GM18868 (cell line): ENCODE results near the gene OPTC.
"Not testable (repeated sequence)": the region's sequence is repeated elsewhere in the genome, so short reads cannot be mapped to it uniquely, and the experiment has no call there.

Experiments
- ATAC-seq: cut with Tn5 transposase; IDR thresholded peaks from one replicate; pipeline ENCODE4 v1.9.1; 2021; ENCODE audit warnings: mild to moderate bottlenecking, moderate library complexity; ENCODE audit not compliant: unreplicated experiment

OPTC gene

DNA sequence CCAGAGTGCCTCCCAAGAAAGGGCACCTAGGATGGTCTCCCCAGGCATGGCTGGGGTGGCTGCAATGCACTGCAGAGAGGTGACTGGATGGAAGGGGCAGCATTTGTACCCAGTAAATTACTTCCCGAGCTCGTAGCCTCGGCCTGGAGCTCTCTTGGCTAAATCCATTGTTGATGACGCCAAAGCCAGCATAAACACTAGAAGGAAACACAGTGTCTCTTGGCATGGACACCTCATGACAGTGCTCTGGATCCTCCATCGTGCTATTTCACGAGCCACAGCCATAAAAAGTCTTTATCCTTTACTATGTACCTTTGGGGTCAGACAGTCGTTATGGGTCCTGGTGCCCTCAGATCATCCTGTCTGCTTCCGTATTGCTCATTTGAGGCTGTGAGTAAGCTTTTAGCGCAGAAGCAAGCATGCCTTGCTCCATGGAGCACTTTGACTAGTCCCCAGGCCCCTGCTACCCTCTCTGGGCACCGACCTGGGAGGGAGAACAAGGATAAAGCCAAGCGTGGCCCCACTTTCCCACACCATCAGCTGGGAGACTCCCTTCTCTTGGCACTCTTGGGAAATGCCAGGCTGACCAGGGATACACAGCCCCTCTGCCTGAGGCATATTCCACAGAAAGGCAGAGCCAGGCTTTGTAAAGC, 28.7 kb upstream of the OPTC start:
- ATAC-seq: no peak

DNA sequence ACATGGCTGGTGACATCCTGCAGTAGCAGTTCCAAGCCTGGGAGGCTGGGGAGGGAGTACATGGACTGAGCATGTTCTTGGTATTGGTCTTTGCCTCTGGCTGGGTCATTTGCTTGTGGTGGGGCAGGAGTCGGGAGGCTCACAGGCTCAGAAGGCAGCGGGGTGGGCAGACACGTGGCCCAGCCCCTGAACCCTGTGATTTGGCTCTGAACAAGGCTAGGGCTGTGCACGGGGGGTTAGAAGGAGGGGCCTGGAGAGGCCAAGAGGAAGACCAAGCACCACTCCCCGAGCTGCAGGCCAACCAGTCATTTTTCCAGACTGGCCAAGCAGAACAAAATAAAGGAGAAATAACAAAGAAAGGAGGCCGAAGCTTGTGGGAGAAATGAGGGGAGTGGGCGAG, 28.0 kb upstream of the OPTC start:
- no peak for ATAC-seq

GRCh38 chr1:203466906-203467549, 26.9 kb upstream of the OPTC start:
- ATAC-seq: not testable (repeated sequence)

DNA sequence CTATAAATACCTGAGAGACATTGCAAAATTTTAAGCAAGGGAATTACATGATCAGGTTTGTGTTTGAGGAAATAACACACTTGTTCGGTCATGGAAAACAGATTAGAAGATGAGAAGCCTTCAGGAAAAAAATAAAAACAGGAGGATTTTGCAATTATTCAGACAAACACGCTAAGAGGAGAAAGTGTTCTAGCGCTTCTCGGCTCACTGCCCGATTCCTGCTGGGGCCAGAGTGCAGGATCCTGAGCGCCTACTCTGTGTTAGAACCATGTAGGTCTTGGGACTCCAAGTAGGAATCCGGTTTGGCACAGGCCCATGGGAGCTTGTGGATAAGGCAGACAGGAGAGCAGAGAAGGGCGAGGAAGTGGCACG, 26.4 kb upstream of the OPTC start:
- no peak for ATAC-seq

DNA sequence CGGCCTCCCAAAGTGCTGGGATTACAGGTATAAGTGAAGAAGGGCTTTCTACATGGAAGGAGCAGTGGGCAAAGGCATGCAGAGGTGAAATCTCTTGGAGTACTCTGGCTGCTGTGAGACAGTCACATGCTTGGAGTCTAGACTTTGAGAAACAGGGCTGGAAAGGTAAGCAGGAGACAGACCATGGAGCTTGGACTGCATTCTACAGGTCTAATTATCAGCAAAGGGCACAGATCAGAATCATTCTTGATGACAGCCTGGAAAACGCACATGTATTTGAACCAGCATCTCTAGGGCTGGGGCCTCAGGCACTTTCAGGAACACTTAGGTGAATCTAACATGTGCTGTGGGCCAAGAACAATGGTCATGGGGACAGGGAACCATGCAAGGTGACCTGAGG, 25.6 kb upstream of the OPTC start:
- no peak for ATAC-seq

DNA sequence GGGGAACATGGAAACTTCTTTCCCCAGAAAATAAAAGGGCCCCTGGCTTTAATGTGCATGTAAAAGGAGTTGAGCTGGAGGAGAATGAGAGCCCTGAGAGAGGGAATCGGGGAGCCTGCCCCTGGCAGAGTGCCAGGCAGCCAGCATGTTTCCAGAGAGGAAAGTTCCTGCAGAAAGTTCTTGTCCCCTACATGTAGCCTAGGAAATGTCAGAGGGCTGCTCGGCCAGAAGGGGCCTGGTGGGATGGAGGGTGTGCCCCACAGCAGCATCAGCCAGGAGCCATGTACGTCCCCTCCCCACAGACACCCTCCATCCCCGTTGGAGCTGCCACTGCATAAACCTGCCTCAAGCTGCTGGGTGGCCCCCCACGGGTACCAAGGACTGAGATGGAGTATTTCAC, 23.7 kb upstream of the OPTC start:
- ATAC-seq: no peak

DNA sequence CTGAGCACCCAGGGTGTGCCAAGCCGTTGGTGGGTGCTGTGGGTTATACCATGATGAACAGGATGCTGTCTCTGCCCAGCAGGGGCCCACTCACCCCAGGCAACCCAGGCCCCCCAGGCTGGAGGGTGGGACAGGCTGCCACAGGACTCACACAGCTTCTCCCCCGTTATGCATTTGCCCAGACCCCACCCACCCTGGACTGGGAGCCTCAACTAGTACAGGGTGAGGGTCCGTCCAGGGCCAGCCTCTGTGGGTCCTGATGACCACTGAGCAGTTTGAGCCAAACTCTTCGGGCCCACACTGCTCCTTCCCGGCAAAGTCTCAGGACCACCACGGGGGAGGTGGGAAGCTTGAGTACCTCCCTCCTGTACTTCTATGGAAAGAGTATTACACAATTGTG, 22.1 kb upstream of the OPTC start:
- ATAC-seq: no peak

DNA sequence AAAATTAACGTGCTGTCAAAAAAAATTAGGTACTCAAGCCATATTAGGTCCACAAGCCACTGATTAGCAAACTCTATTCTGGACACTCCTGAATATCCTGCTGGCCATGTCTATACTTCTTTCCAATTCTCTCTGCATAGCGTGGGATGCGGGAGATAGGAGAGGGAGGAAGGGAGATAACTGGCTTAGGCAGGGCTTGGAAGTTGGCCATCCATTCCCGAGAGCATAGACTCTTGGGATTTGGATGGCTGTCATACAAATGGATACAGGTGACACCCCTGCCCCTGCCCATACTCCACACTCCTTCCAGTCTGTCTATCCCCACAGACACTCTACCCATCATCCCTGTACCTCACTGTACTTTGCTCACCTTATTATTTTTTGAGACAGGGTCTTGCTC, 20.7 kb upstream of the OPTC start:
- ATAC-seq: no peak

- ATAC-seq: no peak
Observed at GRCh38 chr1:203473781-203474305, 20.1 kb upstream of the OPTC start.

- ATAC-seq: no peak
Observed at GRCh38 chr1:203475012-203475981, 18.7 kb upstream of the OPTC start, which contains the start of gene PRELP. Gene PRELP, plus strand, starts transcription at chr1:203475806. Its CDS starts 7,379 bp downstream, at chr1:203483185.

DNA sequence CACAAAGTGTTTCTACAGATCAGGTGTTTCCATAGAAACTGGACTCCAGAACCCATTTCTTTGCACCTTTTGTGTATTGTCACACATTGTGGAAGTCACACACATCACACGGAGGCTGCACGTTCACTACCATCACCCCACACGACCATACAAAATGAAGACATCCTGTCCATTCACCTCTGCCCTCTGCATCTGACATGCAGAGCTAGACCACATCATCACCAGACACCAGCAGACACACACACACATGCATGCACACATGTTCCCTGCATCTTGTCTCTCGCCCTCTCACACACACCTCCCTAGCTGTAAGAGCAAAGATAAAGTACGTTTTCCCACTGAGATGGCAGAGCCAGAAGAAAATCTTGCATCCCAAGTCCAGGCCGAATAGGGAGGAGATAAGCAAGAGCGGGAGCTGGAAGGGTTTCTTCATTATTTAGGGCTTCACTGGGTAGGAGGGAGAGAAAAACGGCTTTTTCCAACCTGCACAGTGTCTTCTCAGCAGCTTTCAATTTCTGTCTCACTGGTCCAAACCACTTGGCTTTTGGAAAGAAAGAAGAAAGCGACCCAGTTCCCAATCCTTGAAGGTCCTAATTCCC, 17.6 kb upstream of the OPTC start:
- ATAC-seq: no peak

- ATAC-seq: no peak
Observed at GRCh38 chr1:203477748-203478147, 16.2 kb upstream of the OPTC start.

DNA sequence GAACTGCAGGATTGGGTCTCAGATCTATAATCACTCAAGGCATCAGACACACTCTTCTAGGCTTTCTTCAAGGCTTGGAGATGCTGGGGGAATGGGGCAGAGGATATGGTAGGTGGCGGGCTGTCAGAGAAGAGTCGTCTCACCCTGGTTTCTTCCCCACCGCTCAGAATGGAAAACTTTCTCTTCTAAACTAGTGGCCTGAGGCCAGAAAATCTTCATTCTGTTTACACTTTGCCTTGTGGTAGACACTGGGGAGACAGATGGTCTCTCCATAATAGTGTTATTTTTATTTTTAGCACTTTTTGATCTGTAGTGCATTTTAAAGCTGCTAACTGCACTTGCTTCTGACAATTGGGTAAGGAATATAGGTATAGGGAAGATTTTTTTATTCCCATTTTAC, 15.7 kb upstream of the OPTC start:
- ATAC-seq: no peak

DNA sequence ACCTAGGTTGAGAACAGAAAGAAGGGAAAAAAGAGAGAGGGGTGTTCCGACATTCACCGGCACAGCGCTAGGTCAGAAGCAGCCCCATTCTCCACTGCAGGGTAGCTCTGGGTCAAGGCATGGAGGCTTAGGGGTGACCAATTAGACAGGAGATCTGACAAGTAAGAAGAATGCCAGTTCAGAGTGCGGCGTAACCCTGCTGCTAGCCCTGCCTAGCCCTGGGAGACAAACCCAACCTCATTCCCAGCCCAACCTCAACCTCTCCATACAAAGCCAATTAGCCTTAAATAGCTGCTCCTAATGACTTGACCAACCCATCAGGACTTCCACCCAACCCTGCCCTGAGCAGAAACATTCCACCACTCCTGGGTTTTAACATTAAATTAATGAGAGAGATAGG, 15.0 kb upstream of the OPTC start:
- no peak for ATAC-seq

GRCh38 chr1:203479646-203480045, 14.3 kb upstream of the OPTC start:
- no peak for ATAC-seq

DNA sequence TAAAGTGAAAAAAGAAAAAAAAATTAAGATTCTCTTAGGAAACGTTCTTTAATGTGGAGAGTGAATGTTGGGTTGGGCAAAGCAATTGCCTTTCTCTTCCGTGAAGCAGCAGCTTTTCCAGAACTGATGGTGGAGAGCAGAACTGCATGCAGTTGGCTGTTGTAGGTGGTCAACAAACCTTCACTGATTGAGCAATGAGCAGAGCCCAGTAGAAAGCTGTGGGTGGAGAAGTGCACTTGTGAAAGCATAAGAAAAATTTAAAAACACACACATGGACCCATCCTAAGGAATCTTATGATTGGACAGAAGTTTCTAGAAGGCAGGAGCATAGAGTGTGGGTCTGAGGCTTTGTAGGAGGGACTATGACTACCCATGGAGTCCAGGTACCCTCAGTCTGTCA, 13.9 kb upstream of the OPTC start:
- ATAC-seq: no peak

DNA sequence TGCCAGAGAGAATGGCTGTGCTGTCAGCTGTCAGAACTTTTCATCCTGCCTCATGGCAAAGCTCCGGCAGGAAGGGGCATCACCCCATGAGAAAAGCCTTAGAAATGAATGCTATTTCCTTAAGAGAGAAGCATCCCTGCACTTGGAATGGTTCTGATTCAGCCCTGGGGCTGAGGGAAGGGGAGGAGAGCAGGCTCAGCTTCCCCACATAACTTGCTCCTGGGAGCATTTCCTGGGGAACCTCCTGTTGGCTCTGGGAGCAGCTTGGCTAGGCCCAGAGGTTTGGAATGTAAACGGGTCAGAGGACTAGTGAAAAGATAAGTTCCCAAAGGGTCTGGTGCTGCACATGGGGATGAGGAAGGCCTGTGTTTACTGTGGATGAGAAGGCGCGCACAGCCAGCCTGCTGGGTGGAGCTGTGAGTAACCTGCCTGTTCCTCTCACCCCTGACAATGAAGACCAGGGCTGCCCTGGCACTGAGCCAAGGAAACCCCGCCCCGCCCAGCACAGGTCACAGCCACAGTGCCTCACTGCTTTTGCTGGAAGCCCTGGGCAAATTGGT, 13.3 kb upstream of the OPTC start:
- ATAC-seq: no peak

DNA sequence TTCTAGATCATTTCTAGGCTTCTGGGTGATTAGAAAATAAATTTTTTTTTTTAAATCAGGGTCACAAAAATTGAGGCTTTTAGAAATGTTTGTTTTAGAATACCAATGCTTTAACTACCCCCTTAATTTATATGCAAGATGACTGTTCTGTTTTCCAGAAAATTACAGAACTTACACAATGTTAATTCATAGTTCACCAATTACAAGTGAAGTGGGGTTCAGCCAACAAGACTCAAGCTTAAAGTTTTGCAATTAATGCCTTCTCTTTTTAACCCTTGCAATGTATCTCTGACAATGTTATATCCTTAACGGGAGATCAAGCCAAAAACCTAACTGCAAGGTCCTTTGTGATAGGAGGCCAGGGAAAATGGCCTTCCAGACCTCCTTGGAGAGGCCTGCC, 12.8 kb upstream of the OPTC start:
- ATAC-seq: no peak

- ATAC-seq: no peak
Observed at GRCh38 chr1:203486618-203487370, 7.2 kb upstream of the OPTC start.

- no peak for ATAC-seq
Observed at GRCh38 chr1:203488539-203488938, 5.4 kb upstream of the OPTC start.
